DOHH2 (cell line): Measurements from ENCODE around the gene GLYR1.

Experiments
- CTCF ChIP-seq: fragments of 200-600 bp; sonication (generic); IDR thresholded peaks from one replicate; pipeline ENCODE4 v1.5.1; 2014; ENCODE audit warnings: antibody characterized with exemption, mild to moderate bottlenecking, low read depth, low read length; ENCODE audit not compliant: poor library complexity, severe bottlenecking
- EZH2phosphoT487 ChIP-seq: fragments of 200-600 bp; sonication (generic); IDR thresholded peaks from 2 replicates; pipeline ENCODE4 v1.6.1; 2017; ENCODE audit warnings: borderline replicate concordance, mild to moderate bottlenecking, antibody characterized with exemption, low read length, moderate library complexity, mixed read lengths

DNA sequence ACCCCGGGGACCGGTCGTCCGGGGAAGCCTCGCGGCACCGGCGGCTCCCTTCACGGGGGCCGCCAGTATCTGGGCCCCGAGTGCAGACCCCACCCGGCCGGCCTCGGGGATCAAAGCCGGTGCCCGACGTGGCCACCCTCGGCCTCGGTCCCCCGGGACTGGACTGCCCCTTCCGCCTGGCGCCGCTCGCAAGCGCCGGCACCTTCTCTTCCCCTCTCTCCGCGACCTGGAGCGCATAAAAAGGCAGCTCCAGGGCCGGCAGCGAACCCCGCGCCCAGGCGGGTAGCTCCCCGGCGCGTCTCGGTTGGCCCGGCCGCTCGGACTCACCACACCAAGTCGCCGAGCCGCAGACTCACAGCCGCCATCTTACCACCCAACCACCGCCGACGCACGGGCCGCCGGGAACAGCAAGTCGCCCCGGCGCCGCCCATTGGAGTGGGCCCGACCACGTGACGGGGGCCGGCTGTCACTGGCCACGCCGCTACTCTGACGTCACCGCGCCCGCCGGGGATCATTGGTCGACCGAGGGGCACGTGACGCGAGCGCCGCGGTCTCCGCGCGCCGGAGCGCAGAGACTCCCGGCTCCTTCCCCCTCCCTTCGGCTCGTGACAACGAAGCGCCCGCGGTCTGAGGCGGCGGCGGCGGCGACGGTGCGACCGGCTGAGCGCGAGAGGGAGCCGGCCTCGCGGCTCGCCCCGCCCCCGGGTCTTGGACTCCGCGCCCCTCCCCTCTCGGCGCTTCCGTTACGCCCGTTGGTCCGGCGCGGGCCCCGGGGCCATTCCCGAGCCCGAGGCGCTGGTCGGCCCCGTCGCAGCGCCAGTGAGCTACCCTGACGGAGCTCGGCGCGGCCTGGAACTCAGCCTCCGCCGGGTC lies at the start of gene GLYR1, which contains the start of gene UBN1:
- TF ChIP-seq CTCF (no peak), EZH2phosphoT487 (no peak)
